Breast epithelium (tissue), 4 donors: ENCODE measurements around the gene DHRS3. TPM values are rescaled to one million over a fixed set of nuclear protein-coding genes. Genes with fewer than 3 reads are reported as not detected.

Source experiments
- DNase-seq, 2 donors: peaks; one replicate each; pipeline ENCODE4 v3.0.0-alpha.2; 2019; ENCODE audit warnings: low spot score in 2 of 2
- H3K27ac ChIP-seq, 2 donors: fragments of 200-600 bp; sonication (generic) in 1 of 2; one replicate each; pipeline ENCODE4 v1.5.1; 2016 to 2019; ENCODE audit warnings: mild to moderate bottlenecking in 1 of 2
- H3K27me3 ChIP-seq, 2 donors: fragments of 200-600 bp; sonication (generic) in 1 of 2; one replicate each; pipeline versions ENCODE4 v1.5.1 to v1.6.0; 2017 to 2019; ENCODE audit warnings: control low read depth in 1 of 2, mild to moderate bottlenecking in 1 of 2
- H3K36me3 ChIP-seq: fragments of 200-600 bp; one replicate; pipeline ENCODE4 v1.5.1; 2019
- H3K4me1 ChIP-seq, 2 donors: fragments of 200-600 bp; sonication (generic); one replicate each; pipeline ENCODE4 v1.5.1; 2016 to 2019; ENCODE audit warnings: control low read depth in 1 of 2
- H3K4me3 ChIP-seq, 3 donors: fragments of 200-600 bp; sonication (generic); 1 replicate in 2 of 3; 2 replicates in 1 of 3; pipeline ENCODE4 v1.5.1; 2016 to 2019; ENCODE audit warnings: mild to moderate bottlenecking in 3 of 3, moderate library complexity in 2 of 3
- H3K9me3 ChIP-seq, 2 donors: fragments of 200-600 bp; sonication (generic) in 1 of 2; one replicate each; pipeline ENCODE4 v1.5.1; 2016 to 2019; ENCODE audit warnings: control low read depth in 1 of 2
- CTCF ChIP-seq, 3 donors: fragments of 450-650 bp; IDR thresholded peaks; one replicate each; pipeline ENCODE4 v1.5.1; 2016 to 2017; ENCODE audit warnings: antibody characterized with exemption in 3 of 3, mild to moderate bottlenecking in 3 of 3, moderate library complexity in 3 of 3
- POLR2A ChIP-seq: fragments of 450-650 bp; IDR thresholded peaks from one replicate; pipeline ENCODE4 v1.6.1; 2016; ENCODE audit warnings: antibody characterized with exemption, mild to moderate bottlenecking, moderate library complexity
- POLR2AphosphoS5 ChIP-seq, 3 donors: sonication (generic); formaldehyde crosslinking; IDR thresholded peaks; one replicate each; pipeline ENCODE4 v1.6.1; 2017; ENCODE audit warnings: antibody characterized with exemption in 3 of 3
- intact Hi-C: fragments of 100-400 bp; cut with DNase I; formaldehyde crosslinking; loops from one replicate; pipeline ENCODE4 v1.15.1; 2023; ENCODE audit warnings: low total_unique reads
- total RNA-seq, 3 donors: library from RNA; depleted of rRNA; stranded (reverse); fragments of >200 nt; gene quantifications; one replicate each; pipeline ENCODE4 v1.1.0, GENCODE V29; 2016

Gene DHRS3
- total RNA-seq, 3 donors from 2014 or later = 109 to 151 (median 117) TPM

DNA sequence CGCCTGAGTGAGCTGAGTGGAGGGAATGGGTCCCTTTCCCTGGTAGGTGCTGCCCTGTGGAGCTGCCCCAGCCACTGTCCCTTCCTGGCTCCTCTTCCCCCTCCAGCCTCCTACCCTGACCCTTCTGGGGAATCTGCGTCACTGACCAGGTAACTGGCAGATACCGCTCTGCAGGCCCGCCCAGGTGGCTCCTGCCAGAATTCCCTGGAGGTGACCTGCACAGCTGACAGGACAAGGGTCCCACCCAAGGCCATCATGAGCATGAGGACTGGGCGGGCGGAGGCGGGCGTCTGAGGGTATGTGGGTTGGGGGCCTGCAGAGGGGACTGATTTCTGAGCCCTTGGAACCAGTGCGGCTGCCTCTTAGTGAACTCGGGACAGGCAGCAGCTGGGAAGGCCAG lies 32.5 kb downstream of the DHRS3 start:
- H3K27ac ChIP-seq = peak overlapping the region in 1 of 2 donors; percentile 9
- intact Hi-C loops = no loop called here
- no peaks in the 10 kb centered on the region for H3K36me3 ChIP-seq
- H3K4me3 ChIP-seq = no peak overlapping the region
- TF ChIP-seq CTCF (IDR thresholded peaks at IDR 0.05) (no peak), POLR2A (no peak), POLR2AphosphoS5 (IDR thresholded peaks at IDR 0.05) (no peak)
- no peaks in the 10 kb centered on the region for H3K9me3 ChIP-seq
- H3K4me1 ChIP-seq = peaks cover 0 to 8% of the 10 kb centered on the region in 2 donors
- no peak for DNase-seq
- H3K27me3 ChIP-seq = no peaks in the 10 kb centered on the region

DNA sequence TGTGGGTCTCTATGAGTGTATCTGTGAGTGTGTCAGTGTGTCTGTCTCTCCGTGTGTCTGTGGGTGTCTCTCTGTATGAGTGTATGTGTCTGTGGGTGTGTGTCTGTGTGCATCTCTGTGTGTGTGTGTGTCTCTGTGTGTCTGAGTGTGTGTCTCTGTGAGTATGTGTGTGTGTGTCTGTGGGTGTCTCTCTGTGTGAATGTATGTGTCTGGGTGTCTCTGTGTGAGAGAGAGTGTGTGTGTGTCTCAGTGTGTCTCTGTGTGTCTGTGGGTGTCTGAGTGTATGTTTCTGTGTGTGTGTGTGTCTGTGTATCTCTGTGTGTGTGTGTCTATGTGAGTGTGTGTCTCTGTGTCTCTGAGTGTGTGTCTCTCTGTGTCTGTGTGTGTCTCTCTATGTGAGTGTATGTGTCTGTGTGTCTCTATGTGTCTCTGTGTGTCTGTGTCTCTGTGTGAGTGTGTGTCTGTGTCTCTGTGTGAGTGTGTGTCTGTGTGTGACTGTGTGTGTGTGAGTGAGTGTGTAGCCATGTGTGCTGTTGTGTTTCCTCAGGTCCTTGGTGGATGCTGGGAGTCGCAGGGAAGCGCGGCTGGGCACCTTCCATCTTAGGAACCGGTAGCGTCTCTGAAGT lies 33.0 kb downstream of the DHRS3 start:
- Histone ChIP-seq H3K4me3 (no peak overlapping the region), H3K4me1 (peaks cover 0 to 3% of the 10 kb centered on the region in 2 donors), H3K36me3 (no peaks in the 10 kb centered on the region), H3K27me3 (no peaks in the 10 kb centered on the region), H3K27ac (no peak overlapping the region), H3K9me3 (no peaks in the 10 kb centered on the region)
- TF ChIP-seq CTCF (IDR thresholded peaks at IDR 0.05) (no peak), POLR2AphosphoS5 (IDR thresholded peaks at IDR 0.05) (no peak), POLR2A (no peak)
- intact Hi-C loops = no loop called here
- DNase-seq = no peak

DNA sequence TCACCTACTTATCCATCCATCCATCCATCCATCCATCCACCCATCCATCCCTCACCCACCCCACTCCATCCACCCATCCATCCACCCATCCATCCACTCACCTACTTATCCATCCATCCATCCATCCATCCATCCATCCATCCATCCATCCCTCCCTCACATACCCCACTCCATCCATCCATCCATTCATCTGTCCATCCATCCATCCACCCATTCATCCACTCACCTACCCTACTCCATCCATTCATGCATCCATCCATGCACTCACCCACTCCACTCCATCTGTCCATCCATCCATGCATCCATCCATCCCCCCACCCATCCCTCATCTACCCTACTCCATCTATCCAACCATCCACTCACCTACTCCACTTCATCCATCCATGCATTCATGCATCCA lies 34.5 kb downstream of the DHRS3 start:
- Histone ChIP-seq H3K4me1 (no peaks in the 10 kb centered on the region), H3K27ac (no peak overlapping the region), H3K4me3 (no peak overlapping the region), H3K27me3 (no peaks in the 10 kb centered on the region), H3K9me3 (no peaks in the 10 kb centered on the region), H3K36me3 (no peaks in the 10 kb centered on the region)
- TF ChIP-seq CTCF (IDR thresholded peaks at IDR 0.05) (no peak), POLR2AphosphoS5 (IDR thresholded peaks at IDR 0.05) (no peak), POLR2A (no peak)
- intact Hi-C loops = no loop called here
- DNase-seq = no peak

DNA sequence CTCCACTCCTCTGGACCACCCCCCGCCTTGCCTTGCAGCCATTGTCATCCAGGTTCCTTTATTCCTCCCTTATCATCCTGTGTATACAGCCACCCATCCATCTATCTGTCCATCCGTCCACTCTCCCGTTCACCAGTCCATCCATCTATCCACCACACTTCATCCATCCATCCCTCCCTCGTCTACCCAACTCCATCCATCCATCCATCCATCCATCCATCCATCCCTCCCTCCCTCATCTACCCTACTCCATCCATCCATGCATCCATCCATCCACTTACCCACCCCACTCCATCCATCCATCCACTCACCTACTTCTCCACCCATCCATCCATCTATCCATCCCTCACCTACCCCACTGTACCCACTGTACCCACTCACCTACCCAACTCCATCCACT lies 35.4 kb downstream of the DHRS3 start:
- intact Hi-C loops = no loop called here
- no peak for TF ChIP-seq POLR2A
- no peak for TF ChIP-seq POLR2AphosphoS5 (IDR thresholded peaks at IDR 0.05)
- no peak for TF ChIP-seq CTCF (IDR thresholded peaks at IDR 0.05)
- Histone ChIP-seq H3K27ac (no peak overlapping the region), H3K27me3 (no peaks in the 10 kb centered on the region), H3K9me3 (no peaks in the 10 kb centered on the region), H3K36me3 (no peaks in the 10 kb centered on the region), H3K4me3 (no peak overlapping the region), H3K4me1 (no peaks in the 10 kb centered on the region)
- no peak for DNase-seq

GRCh38 chr1:12581179-12581578 lies 36.8 kb downstream of the DHRS3 start:
- Histone ChIP-seq H3K4me3 (no peak overlapping the region), H3K9me3 (no peaks in the 10 kb centered on the region), H3K27me3 (no peaks in the 10 kb centered on the region), H3K36me3 (no peaks in the 10 kb centered on the region), H3K27ac (peak overlapping the region; percentile 74 to 75), H3K4me1 (no peaks in the 10 kb centered on the region)
- intact Hi-C loops = no loop called here
- no peak for DNase-seq
- TF ChIP-seq CTCF (IDR thresholded peaks at IDR 0.05) (no peak), POLR2A (no peak)
